ENCODE results near the gene OR8B8.
A peak's percentile ranks its signal among the peaks of the same experiment; 100 is the strongest.
"Not testable (repeated sequence)": the region's sequence is repeated elsewhere in the genome, so short reads cannot be mapped to it uniquely, and the experiment has no call there.

OR8B8 gene, protein sequence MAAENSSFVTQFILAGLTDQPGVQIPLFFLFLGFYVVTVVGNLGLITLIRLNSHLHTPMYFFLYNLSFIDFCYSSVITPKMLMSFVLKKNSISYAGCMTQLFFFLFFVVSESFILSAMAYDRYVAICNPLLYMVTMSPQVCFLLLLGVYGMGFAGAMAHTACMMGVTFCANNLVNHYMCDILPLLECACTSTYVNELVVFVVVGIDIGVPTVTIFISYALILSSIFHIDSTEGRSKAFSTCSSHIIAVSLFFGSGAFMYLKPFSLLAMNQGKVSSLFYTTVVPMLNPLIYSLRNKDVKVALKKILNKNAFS

GRCh38 chr11:124445646-124446150 is at the start of gene OR8B8:
OR8B8 (minus strand) TSS chr11:124445696; CDS start chr11:124441085, 4,611 bp downstream.
- no peak for DNase-seq (ENCODE audit: low read depth)

DNA sequence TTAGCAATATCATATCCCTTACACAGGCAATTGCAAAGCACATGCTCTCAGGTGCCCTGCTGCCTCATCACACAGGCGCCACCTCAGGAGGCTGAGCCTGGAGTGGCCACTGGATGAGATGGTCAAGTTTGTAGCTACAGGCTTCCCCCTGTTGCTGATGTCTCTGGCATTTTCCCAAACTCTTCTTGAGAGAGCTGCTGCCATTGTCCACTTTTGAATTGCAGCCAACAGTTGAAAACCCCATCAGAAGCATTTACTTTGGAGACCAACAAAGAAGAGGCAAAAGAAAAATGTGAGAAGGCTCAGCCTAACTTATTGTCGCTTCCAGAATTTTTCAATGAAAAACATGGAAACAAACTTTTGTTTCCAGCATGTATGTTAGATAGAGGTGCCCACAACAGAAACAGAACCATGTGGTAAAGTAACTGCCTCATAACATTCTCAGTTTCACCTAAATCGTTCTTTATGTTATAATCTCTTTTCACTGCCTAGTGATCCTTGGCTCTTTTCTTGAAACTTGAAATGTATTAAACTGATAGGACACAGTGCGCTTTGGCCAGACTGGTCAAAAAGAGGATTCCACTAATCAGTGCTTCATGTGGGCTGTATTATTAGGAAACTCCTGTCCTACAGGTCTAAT is 47.6 kb upstream of the OR8B8 start:
- DNase-seq (ENCODE audit: low read depth), result no peak

DNA sequence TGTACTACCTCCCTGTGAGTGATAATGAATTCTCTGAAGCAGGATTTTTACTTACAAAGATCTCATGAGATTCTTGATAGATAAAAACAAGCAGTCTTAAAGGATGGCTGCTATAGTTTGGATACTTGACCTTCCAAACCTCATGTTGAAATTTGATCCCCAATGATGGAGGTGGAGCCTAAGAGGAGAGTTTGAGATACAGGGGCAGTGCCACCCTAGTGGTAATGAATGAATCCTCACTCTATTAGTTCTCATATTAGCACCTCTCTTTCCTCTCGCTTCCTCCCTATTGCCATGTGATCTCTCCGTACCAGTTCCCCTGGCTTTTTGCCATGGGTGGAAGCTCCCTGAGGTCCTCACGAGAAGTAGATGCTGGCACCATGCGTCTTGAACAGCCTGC is 37.9 kb upstream of the OR8B8 start:
- DNase-seq (ENCODE audit: low read depth), result no peak

- DNase-seq (ENCODE audit: low read depth), result peak; percentile 41
These were observed 37.1 kb upstream of the OR8B8 start for GRCh38 chr11:124482362-124483147.

GRCh38 chr11:124481365-124482323 is 36.1 kb upstream of the OR8B8 start:
- DNase-seq (ENCODE audit: low read depth), result peak; percentile 86

GRCh38 chr11:124479561-124479960 is 34.1 kb upstream of the OR8B8 start:
- DNase-seq (ENCODE audit: low read depth), result no peak

DNA sequence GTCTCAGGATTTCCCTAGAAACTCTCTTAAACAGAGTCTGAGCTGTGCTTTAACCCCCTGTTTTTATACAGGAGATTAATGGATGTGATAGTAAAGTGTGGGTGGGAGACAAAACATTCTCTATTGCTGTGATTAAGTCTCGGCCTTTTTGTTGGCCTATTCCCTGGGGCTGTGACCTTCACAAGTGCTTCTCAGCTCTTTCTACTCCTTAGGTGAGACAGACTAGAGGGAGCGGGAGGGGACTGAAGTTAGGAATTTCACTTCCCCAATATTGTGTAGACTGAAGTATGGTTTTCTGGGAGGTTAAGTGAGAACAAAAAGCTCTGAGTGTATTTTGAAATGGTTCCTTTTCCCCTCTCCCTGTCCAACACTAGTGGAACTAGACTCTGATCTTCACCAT is 29.8 kb upstream of the OR8B8 start:
- DNase-seq (ENCODE audit: low read depth), result no peak

GRCh38 chr11:124474779-124475178 is 29.3 kb upstream of the OR8B8 start:
- peak; percentile 14 for DNase-seq (ENCODE audit: low read depth)

DNA sequence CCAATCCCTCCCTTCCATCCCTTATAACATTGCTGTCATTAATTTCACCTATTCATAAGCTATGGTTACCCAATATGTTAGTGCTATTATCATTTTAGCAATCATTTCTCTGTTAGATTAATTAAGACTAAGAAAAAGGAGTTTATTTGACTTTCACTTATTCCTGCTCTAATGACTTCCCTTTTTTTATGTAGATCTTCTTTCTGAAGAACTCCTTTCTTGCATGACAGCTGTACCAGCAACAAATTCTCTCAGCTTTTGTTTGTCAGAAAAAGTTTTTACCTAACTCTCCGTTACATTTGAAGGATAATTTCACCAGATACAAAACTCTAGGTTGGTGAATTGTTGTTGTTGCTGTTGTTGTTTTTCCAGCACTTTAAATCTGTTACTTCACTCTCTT is 28.6 kb upstream of the OR8B8 start:
- no peak for DNase-seq (ENCODE audit: low read depth)

DNA sequence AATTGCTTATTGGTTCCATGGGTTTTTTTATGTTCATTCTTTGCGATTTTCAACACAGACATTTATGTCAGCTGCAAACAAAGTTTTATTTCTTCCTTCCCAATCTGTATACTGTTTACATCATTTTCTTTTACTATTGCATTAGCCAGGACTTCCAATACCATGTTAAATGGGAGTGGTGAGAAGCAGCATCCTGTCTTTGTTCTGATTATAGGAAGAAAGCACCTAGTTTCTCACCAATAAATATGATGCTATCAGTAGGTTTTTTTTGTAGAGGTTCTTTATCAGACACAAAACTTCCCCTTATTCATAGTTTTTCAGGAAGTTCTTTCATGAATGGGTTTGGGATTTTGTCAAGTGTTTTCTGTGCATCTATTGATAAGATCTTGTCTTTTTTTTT is 28.0 kb upstream of the OR8B8 start:
- DNase-seq (ENCODE audit: low read depth), result no peak

GRCh38 chr11:124470561-124471227 is 25.2 kb upstream of the OR8B8 start:
- no peak for DNase-seq (ENCODE audit: low read depth)

- peak; percentile 11 for DNase-seq (ENCODE audit: low read depth)
These were observed 22.0 kb upstream of the OR8B8 start for GRCh38 chr11:124467381-124467927.

DNA sequence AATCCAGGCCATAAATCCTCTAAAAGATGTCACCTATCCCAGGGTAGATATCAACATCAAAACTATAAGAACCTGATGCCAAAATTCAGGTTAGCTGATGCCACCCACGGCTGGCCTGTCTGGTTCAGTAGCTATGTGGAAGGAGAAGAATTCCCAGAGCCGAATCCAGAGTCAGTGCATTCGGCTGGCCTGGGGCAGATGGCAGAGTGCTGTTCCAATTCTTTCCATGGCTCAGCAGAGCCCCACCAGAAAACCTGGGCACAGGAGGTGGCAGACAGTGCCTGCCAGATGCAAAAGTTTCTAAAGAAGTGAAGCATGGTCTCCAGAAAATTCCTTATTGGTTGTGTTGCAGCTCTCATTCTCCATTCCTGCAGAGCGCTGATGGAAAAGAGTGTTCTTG is 19.9 kb upstream of the OR8B8 start:
- no peak for DNase-seq (ENCODE audit: low read depth)

- DNase-seq (ENCODE audit: low read depth), result no peak
These were observed 18.5 kb upstream of the OR8B8 start for GRCh38 chr11:124463990-124464389.

DNA sequence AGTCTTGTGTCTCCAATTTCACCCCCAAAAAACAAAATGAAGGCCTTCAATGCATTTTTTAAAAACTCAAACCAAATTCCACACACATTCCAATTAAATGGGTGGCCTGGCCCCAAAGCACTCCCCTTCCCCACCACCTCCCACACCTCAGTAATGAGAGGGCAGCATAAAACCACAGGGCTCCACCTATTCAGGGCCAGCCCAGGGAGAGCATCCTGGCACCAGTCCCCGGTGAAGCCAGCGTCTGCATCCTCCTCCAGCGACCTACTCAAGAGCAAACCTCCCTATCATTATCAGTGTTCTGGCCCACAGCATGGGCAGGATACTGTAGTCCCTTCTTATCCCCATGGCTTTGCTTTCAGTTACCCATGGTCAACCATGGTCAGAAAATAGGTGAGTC is 17.8 kb upstream of the OR8B8 start:
- DNase-seq (ENCODE audit: low read depth), result no peak

DNA sequence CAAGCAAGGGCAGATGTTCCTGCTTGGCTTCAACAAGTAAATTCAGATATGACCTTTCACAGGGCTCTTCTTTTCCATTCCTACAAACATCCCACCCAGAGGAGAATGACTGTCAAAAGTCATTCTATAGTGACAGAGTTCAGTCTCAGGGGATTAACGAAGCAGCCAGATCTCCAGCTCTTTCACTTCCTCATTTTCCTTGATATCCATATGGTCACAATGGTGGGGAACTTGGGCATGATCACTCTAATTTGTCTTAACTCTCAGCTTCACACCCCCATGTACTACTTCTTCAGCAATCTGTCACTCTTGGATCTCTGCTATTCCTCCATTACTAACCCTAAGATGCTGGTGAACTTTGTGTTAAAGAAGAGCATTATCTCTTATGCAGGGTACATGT is 15.0 kb upstream of the OR8B8 start:
- DNase-seq (ENCODE audit: low read depth), result no peak

GRCh38 chr11:124459379-124459778 is 13.9 kb upstream of the OR8B8 start:
- DNase-seq (ENCODE audit: low read depth), result not testable (repeated sequence)

DNA sequence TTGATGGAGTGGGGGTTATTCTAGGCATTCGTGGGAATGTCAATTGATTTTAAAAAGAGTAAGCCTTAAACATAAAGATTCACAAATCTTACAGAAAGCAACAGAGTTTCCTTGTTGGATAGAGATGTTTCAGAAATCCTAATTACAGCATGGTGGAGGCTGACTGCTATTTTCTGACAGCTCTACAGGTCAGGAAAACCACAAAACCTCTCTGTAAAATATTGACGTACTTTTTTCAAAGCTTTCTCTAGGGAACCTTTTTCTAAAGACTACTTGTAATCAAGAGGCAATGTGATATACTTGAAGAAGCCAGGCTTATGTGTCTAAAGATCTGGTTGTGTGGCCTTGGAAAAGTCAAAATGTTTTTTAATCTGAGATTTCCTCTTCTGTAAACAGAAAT is 9.1 kb upstream of the OR8B8 start:
- no peak for DNase-seq (ENCODE audit: low read depth)

DNA sequence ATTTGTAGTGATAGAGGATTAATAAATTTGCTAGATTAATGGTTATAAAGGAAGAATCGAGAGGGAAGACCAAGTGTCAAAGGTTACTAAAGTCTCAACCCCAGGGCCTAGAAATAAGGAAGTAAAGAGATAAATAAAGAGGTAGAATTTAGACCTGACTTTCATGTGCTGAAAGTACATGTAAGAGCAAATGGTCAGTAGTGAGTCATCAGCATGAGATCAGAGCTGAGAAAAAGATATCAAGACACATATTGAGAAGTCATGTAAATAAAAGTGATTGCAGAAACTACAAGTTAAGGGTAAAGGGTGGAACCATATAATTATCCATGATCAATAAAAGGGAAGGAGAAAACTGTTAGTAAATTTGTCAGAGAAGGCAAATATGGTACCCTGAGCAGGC is 1.4 kb upstream of the OR8B8 start:
- peak; percentile 71 for DNase-seq (ENCODE audit: low read depth)

- DNase-seq (ENCODE audit: low read depth), result no peak
These were observed 2.6 kb downstream of the OR8B8 start for GRCh38 chr11:124442847-124443246.

- DNase-seq (ENCODE audit: low read depth), result no peak
These were observed 3.1 kb downstream of the OR8B8 start for GRCh38 chr11:124442442-124442841.

Data from iris pigment epithelial cell (primary cell).